A549 (cell line): ENCODE data around the gene SLC2A6.

ENCODE experiments used
- BHLHE40 ChIP-seq: IDR thresholded peaks from 2 replicates; pipeline ENCODE4 v1.6.1; 2012; ENCODE audit warnings: low read depth, low read length, inconsistent platforms
- CEBPB ChIP-seq, 2 experiments: fragments of >200 bp in 1 of 2; sonication (Bioruptor Twin) in 1 of 2; formaldehyde crosslinking in 1 of 2; IDR thresholded peaks; 2 replicates each; pipeline ENCODE4 v1.6.1; 2012 to 2016
- CHD2 ChIP-seq: fragments of 150-350 bp; IDR thresholded peaks from 2 replicates; pipeline ENCODE4 v1.6.1; 2014; ENCODE audit warnings: low read length; ENCODE audit not compliant: partially characterized antibody
- EP300 ChIP-seq, 2 experiments: fragments of >200 bp; sonication (Bioruptor Twin); formaldehyde crosslinking; IDR thresholded peaks; 2 replicates in 1 of 2; 3 replicates in 1 of 2; pipeline ENCODE4 v1.6.1; 2016 to 2017
- JUNB ChIP-seq: fragments of >200 bp; sonication (Bioruptor Twin); formaldehyde crosslinking; IDR thresholded peaks from 2 replicates; pipeline ENCODE4 v1.6.1; 2016
- POLR2AphosphoS2 ChIP-seq: conservative IDR thresholded peaks from 2 replicates; pipeline ENCODE4 v1.6.1; 2012; ENCODE audit warnings: low read length, improper control_type of control experiment, inconsistent platforms
- RFX5 ChIP-seq: fragments of 450-650 bp; IDR thresholded peaks from 2 replicates; pipeline ENCODE4 v1.7.1; 2014; ENCODE audit warnings: antibody characterized with exemption, mild to moderate bottlenecking, moderate library complexity
- SMC3 ChIP-seq: fragments of >200 bp; sonication (Bioruptor Twin); formaldehyde crosslinking; IDR thresholded peaks from 3 replicates; pipeline ENCODE4 v1.6.1; 2018; ENCODE audit warnings: inconsistent platforms
- TF ChIP-seq, protein P1 (sequence below): fragments of >200 bp; sonication (Bioruptor Twin); formaldehyde crosslinking; IDR thresholded peaks from 3 replicates; pipeline ENCODE4 v1.5.1; 2016

DNA sequence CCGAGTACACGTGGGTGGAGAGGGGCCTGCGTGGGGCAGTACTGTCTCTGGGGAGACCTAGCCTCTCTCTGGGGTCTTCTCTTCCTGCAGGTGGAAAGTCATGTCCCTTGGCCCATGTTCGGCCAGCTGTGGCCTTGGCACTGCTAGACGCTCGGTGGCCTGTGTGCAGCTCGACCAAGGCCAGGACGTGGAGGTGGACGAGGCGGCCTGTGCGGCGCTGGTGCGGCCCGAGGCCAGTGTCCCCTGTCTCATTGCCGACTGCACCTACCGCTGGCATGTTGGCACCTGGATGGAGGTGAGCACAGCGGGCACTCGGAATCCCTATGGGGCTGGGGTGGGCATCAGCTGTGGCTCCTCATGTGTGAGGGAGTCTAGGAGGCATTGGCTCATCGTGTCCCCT, 24.6 kb downstream of the SLC2A6 start:
- TF ChIP-seq BHLHE40 (no peak), JUNB (no peak), CEBPB (IDR thresholded peaks at IDR 0.05) (no peak), EP300 (IDR thresholded peaks at IDR 0.05) (no peak), SMC3 (no peak), CHD2 (no peak), RFX5 (no peak), POLR2AphosphoS2 (no peak)
- TF ChIP-seq, protein P1, sequence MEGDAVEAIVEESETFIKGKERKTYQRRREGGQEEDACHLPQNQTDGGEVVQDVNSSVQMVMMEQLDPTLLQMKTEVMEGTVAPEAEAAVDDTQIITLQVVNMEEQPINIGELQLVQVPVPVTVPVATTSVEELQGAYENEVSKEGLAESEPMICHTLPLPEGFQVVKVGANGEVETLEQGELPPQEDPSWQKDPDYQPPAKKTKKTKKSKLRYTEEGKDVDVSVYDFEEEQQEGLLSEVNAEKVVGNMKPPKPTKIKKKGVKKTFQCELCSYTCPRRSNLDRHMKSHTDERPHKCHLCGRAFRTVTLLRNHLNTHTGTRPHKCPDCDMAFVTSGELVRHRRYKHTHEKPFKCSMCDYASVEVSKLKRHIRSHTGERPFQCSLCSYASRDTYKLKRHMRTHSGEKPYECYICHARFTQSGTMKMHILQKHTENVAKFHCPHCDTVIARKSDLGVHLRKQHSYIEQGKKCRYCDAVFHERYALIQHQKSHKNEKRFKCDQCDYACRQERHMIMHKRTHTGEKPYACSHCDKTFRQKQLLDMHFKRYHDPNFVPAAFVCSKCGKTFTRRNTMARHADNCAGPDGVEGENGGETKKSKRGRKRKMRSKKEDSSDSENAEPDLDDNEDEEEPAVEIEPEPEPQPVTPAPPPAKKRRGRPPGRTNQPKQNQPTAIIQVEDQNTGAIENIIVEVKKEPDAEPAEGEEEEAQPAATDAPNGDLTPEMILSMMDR: no peak
